GM12874 (cell line): ENCODE results near the gene CDC42EP2.

Experiments used
- TF ChIP-seq, protein P1 (sequence below): IDR thresholded peaks from 2 replicates; pipeline ENCODE4 v1.5.1; 2011; ENCODE audit warnings: low read depth, mild to moderate bottlenecking, control low read depth, low read length, moderate library complexity; ENCODE audit not compliant: insufficient read depth

The CDC42EP2 gene

DNA sequence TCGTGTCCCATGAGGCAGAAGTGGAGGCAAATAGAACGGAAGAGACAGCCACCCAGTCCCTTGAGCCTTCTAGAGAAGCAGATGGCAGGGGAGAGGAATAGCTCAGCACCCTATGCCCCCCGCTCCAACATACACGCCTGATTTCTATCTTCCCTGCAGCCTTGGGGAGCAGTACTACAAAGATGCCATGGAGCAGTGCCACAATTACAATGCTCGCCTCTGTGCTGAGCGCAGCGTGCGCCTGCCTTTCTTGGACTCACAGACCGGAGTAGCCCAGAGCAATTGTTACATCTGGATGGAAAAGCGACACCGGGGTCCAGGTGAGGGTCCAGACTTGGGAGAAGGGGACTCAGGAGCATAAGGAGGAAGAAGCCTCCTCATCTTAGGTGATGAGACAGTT is 25.6 kb downstream of the CDC42EP2 start:
- TF ChIP-seq, protein P1, sequence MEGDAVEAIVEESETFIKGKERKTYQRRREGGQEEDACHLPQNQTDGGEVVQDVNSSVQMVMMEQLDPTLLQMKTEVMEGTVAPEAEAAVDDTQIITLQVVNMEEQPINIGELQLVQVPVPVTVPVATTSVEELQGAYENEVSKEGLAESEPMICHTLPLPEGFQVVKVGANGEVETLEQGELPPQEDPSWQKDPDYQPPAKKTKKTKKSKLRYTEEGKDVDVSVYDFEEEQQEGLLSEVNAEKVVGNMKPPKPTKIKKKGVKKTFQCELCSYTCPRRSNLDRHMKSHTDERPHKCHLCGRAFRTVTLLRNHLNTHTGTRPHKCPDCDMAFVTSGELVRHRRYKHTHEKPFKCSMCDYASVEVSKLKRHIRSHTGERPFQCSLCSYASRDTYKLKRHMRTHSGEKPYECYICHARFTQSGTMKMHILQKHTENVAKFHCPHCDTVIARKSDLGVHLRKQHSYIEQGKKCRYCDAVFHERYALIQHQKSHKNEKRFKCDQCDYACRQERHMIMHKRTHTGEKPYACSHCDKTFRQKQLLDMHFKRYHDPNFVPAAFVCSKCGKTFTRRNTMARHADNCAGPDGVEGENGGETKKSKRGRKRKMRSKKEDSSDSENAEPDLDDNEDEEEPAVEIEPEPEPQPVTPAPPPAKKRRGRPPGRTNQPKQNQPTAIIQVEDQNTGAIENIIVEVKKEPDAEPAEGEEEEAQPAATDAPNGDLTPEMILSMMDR: no peak

DNA sequence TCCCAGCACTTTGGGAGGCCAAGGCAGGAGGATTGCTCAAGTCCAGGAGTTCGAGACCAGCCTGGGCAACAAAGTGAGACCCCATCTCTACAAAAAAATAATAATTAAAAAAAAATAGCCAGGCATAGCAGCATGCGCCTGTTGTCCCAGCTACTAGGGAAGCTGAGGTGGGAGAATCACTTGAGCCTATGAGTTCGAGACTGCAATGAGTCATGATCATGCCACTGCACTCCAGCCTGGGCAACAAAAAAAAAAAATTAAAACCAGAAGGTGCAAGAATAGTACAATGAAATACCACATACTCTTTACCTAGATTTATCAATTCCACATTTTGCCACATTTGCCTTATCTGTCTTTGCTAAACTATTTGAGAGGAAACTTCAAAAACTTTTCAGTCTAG is 27.2 kb downstream of the CDC42EP2 start:
- TF ChIP-seq, protein P1: no peak

DNA sequence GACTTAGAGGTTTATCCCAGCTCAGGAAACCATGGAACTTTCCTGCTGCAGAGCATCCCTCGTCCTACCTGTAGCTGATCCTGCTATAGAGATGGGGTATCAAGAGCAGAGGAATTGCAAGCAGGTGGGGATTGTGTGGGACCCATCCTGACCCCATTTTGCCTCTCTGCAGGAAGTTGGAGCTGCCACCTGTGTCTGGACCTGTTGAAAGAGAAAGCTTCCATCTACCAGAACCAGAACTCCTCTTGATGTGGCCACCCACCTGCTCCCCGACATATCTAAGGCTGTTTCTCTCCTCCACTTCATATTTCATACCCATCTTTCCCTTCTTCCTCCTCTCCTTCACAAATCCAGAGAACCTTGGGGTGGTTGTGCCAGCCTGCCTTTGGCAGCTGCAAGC is 36.8 kb downstream of the CDC42EP2 start:
- TF ChIP-seq, protein P1: no peak

DNA sequence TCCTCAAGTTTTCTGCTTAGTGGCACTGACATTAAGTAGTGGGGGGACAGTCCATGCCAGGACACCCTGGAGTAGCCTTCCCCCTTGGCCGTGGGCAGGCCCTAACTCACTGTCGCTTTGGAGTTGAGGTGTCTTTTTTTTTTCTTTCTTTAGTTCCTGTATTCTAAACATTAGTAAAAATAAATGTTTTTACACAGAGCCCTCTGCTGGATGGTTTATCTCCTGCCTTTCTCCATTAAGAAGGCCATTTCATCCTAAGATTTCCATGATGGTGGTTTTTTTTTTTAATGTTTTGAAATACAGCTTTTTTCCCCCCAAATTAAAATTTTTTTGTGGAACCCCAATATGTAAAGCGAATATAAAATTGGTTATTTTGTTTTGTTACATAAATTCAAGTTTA is 38.1 kb downstream of the CDC42EP2 start:
- TF ChIP-seq, protein P1: no peak

DNA sequence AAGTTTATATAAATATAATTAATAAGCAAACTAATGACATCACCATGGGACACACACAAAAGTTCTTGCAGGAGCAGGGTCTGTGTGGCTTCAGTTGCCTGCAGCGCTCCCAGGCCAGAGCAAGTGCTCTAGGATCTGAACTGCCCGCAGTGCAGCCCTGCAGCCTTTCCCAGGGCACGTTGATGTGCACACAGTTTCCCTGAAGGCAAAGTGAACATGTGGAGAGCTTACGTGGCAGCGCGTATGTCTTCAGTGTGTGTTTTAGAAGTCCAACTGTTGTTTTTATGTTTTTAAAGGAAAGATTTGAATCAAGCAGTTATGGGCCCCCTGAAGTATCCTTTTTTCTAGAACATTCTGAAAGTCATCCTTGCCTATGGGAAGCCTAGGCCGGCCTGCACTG is 38.7 kb downstream of the CDC42EP2 start:
- TF ChIP-seq, protein P1: no peak

DNA sequence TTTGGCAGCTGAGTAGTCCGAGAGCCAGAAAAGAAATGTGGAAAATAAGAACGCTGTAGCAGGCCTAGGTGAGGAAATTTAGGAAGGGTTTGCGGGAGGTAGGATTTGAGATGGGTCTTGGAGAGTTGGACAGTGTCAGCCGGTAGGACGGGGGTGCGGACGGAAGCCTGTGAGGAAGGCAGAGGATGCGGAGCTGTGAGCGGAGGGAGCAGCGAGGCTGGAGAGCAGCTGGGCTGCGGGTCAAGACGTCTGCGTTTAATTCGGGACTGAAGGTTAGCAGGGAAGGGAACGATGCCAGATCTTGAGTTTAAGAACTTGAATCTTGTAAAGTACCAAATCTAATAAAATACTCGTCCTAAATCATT is 39.2 kb downstream of the CDC42EP2 start:
- TF ChIP-seq, protein P1: no peak

DNA sequence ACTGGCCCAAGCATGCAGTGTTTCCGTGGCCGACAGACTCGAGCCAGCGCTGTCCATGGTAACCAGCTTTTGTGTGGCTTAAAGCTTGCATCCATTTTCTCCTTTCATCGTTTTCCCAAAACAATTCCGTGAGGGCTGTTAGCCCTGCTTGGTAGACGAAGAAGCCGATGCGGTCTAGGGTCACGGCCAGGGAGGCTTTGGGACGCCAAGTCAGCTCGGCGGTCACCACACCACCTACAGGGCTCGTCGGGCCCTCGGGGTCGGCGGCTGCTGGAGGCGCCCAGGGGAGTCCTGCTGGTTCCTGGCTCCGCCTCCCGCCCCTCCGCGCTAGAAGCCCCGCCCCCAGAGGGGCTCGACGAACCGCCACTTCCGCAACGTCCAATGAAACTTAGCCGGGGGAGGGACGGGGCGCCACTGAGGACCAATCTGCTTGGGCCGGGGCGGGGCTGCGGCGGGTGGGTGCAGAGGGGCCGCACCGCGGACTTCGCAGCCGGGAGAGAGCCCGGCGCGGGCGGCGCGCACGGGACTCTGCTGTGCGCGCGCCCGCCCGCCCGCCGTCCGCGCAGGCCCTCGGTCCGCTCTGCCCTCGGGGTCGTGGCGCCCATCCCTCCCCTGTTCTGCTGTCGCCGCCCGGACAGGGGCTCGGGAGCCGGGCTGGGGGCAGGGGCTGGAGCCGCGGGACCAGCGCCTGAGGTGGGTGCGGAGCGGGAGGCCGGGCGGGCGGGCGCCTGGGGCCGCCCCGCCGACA is 39.8 kb downstream of the CDC42EP2 start, which contains the start of gene TIGD3:
TSS of gene TIGD3 (plus strand) at position 487 of the 748 bp plus-strand sequence. CDS start 1,058 bp downstream, outside the sequence.
- TF ChIP-seq, protein P1: no peak
